Measurements from ENCODE around the gene ARL15. TPM values are rescaled to one million over a fixed set of nuclear protein-coding genes. Genes with fewer than 3 reads are reported as not detected.

Gene ARL15
- polyA plus RNA-seq, 1 of the 3 experiments (the other 2 are of a cell fraction) = 6.4 TPM

GRCh38 chr5:54146390-54146789 lies 164.0 kb downstream of the ARL15 start:
- no peaks in the 10 kb centered on the region for H3K9me3 ChIP-seq
- H3K27ac ChIP-seq (ENCODE audit: low read depth in 2 of 2, low read length in 1 of 2) = no peak overlapping the region
- H3K9ac ChIP-seq = no peak overlapping the region
- TF ChIP-seq EZH2phosphoT487 (IDR thresholded peaks at IDR 0.05; ENCODE audit: borderline replicate concordance, low read depth) (no peak), GABPA (IDR thresholded peaks at IDR 0.05; ENCODE audit: low read depth) (no peak), FOSL2 (IDR thresholded peaks at IDR 0.05; ENCODE audit: borderline replicate concordance, low read depth) (no peak), JUND (IDR thresholded peaks at IDR 0.05) (no peak), ZBTB33 (IDR thresholded peaks at IDR 0.05; ENCODE audit: borderline replicate concordance, low read depth) (no peak), FOXM1 (IDR thresholded peaks at IDR 0.05; ENCODE audit: low read depth) (no peak), ELF1 (IDR thresholded peaks at IDR 0.05) (no peak), YY1 (IDR thresholded peaks at IDR 0.05; ENCODE audit: low read depth) (no peak), GATA2 (CRISPR knock-in tag; IDR thresholded peaks at IDR 0.05) (no peak), TEAD4 (IDR thresholded peaks at IDR 0.05; ENCODE audit: borderline replicate concordance, insufficient read depth) (no peak), MEF2A (IDR thresholded peaks at IDR 0.05; ENCODE audit: borderline replicate concordance, low read depth) (no peak), MXI1 (IDR thresholded peaks at IDR 0.05; ENCODE audit: low read depth, low read length) (no peak), TCF12 (IDR thresholded peaks at IDR 0.05) (no peak)
- H2AFZ ChIP-seq (ENCODE audit: low read depth) = no peak overlapping the region
- H3K9me2 ChIP-seq = no peaks in the 10 kb centered on the region
- no peaks in the 10 kb centered on the region for H3K79me2 ChIP-seq (ENCODE audit: insufficient read depth)
- ChIA-PET POLR2A (no interaction called here), CTCF (no interaction called here)
- no peaks in the 10 kb centered on the region for H4K20me1 ChIP-seq (ENCODE audit: insufficient read depth)
- H3F3A ChIP-seq (replicated peaks; ENCODE audit: insufficient read depth) = no peaks in the 10 kb centered on the region
- no peaks in the 10 kb centered on the region for H3K36me3 ChIP-seq (replicated peaks in 1 of 2; ENCODE audit: control insufficient read depth in 1 of 2, insufficient read depth in 2 of 2, low read length in 1 of 2)
- H3K27me3 ChIP-seq (ENCODE audit: insufficient read depth) = no peaks in the 10 kb centered on the region
- no peak overlapping the region for H3K4me3 ChIP-seq (ENCODE audit: low read depth in 2 of 2, low read length in 1 of 2)
- WGBS (ENCODE audit: low lambda C conversion rate) = 98% methylated on average over 3 of the region's 3 CpGs
- no peak overlapping the region for H3K4me2 ChIP-seq
- no peak for DNase-seq
- H3K4me1 ChIP-seq (ENCODE audit: control insufficient read depth in 1 of 2, insufficient read depth in 2 of 2, low read depth in 1 of 2, low read length in 1 of 2) = peaks cover 0 to 16% of the 10 kb centered on the region in 2 experiments; a peak in 2 of 4 replicates

- CTCF ChIA-PET = interaction anchor here (0.6 kb wide), 2 partner anchors 470 to 1386 kb away, joined by 3 to 4 read pairs; no protein-coding TSS in a partner anchor
- TF ChIP-seq RCOR1 (IDR thresholded peaks at IDR 0.05; ENCODE audit: low read length) (no peak), NRF1 (IDR thresholded peaks at IDR 0.05; ENCODE audit: low read depth, low read length) (no peak), USF2 (IDR thresholded peaks at IDR 0.05; ENCODE audit: borderline replicate concordance, low read depth, low read length) (no peak), MAX (IDR thresholded peaks at IDR 0.05; ENCODE audit: low read depth) (no peak), REST (IDR thresholded peaks at IDR 0.05; ENCODE audit: low read depth, low read length) (no peak), FOSL2 (IDR thresholded peaks at IDR 0.05; ENCODE audit: borderline replicate concordance, low read depth) (no peak), GATA2 (CRISPR knock-in tag; IDR thresholded peaks at IDR 0.05) (no peak), POLR2AphosphoS5 (IDR thresholded peaks at IDR 0.05; ENCODE audit: low read depth, low read length) (no peak), RFX5 (IDR thresholded peaks at IDR 0.05; ENCODE audit: low read length) (no peak), EP300 (IDR thresholded peaks at IDR 0.05; ENCODE audit: borderline replicate concordance in 1 of 2, low read depth in 1 of 2, low read length in 1 of 2) (no peak)
Measured at GRCh38 chr5:54140247-54140840, 170.0 kb downstream of the ARL15 start.

More at GRCh38 chr5:54140247-54140840, 170.0 kb downstream of the ARL15 start:
- DNase-seq = no peak
- Histone ChIP-seq H3K9ac (no peak overlapping the region), H2AFZ (ENCODE audit: low read depth) (no peak overlapping the region), H3K4me3 (ENCODE audit: low read depth in 2 of 2, low read length in 1 of 2) (no peak overlapping the region), H3K79me2 (ENCODE audit: insufficient read depth) (no peaks in the 10 kb centered on the region), H3K9me2 (no peaks in the 10 kb centered on the region), H3K9me3 (no peaks in the 10 kb centered on the region), H3K4me1 (ENCODE audit: control insufficient read depth in 1 of 2, insufficient read depth in 2 of 2, low read depth in 1 of 2, low read length in 1 of 2) (peaks cover 0 to 7% of the 10 kb centered on the region in 2 experiments; a peak in 2 of 4 replicates), H3K27ac (ENCODE audit: low read depth in 2 of 2, low read length in 1 of 2) (no peak overlapping the region), H3K27me3 (ENCODE audit: insufficient read depth) (no peaks in the 10 kb centered on the region), H4K20me1 (ENCODE audit: insufficient read depth) (no peaks in the 10 kb centered on the region), H3K36me3 (replicated peaks in 1 of 2; ENCODE audit: control insufficient read depth in 1 of 2, insufficient read depth in 2 of 2, low read length in 1 of 2) (no peaks in the 10 kb centered on the region), H3K4me2 (no peak overlapping the region), H3F3A (replicated peaks; ENCODE audit: insufficient read depth) (no peaks in the 10 kb centered on the region)
- WGBS (ENCODE audit: low lambda C conversion rate) = 86% methylated on average over 2 of the region's 2 CpGs
- POLR2A ChIA-PET = no interaction called here

Data from SK-N-SH (cell line).